ENCODE measurements around the gene PRAMEF18. TPM values are rescaled to one million over a fixed set of nuclear protein-coding genes. Genes with fewer than 3 reads are reported as not detected.
A peak's percentile ranks its signal among the peaks of the same experiment; 100 is the strongest.
"Not testable (repeated sequence)": the region's sequence is repeated elsewhere in the genome, so short reads cannot be mapped to it uniquely, and the experiment has no call there.

PRAMEF18 gene
- total RNA-seq, 1 donor from 2014 or later: not detected

GRCh38 chr1:13228343-13228781 is 2.4 kb upstream of the PRAMEF18 start:
- Mint-ChIP-seq H3K27me3 (ENCODE audit: low read depth) (no peaks in the 10 kb centered on the region), H3K9me3 (peaks cover 55% of the 10 kb centered on the region), H3K4me1 (no peaks in the 10 kb centered on the region), H3K4me3 (no peak overlapping the region), H3K27ac (no peak overlapping the region), H3K36me3 (peaks cover 9% of the 10 kb centered on the region)
- no peak for TF ChIP-seq CTCF (IDR thresholded peaks at IDR 0.05; ENCODE audit: unreplicated experiment)
- DNase-seq (ENCODE audit: low spot score in 2 of 2, unreplicated experiment in 2 of 2): peak in 1 of 2 experiments; percentile 29

GRCh38 chr1:13227271-13228055 is 1.5 kb upstream of the PRAMEF18 start:
- DNase-seq (ENCODE audit: low spot score in 2 of 2, unreplicated experiment in 2 of 2): peak in 1 of 2 experiments; percentile 5
- H3K4me3 Mint-ChIP-seq: not testable (repeated sequence)
- peaks cover 50% of the 10 kb centered on the region for H3K9me3 Mint-ChIP-seq

GRCh38 chr1:13224480-13225060 is 1.4 kb downstream of the PRAMEF18 start:
- peaks cover 6% of the 10 kb centered on the region for H3K36me3 Mint-ChIP-seq
- no peak overlapping the region for H3K4me3 Mint-ChIP-seq
- no peaks in the 10 kb centered on the region for H3K27me3 Mint-ChIP-seq (ENCODE audit: low read depth)
- H3K9me3 Mint-ChIP-seq: peaks cover 30% of the 10 kb centered on the region
- no peak overlapping the region for H3K27ac Mint-ChIP-seq
- peak in 1 of 2 experiments; percentile 16 for DNase-seq (ENCODE audit: low spot score in 2 of 2, unreplicated experiment in 2 of 2)
- H3K4me1 Mint-ChIP-seq: no peaks in the 10 kb centered on the region
- TF ChIP-seq CTCF (IDR thresholded peaks at IDR 0.05; ENCODE audit: unreplicated experiment): no peak

More at GRCh38 chr1:13227271-13228055, 1.5 kb upstream of the PRAMEF18 start:
- not testable (repeated sequence) for H3K27me3 Mint-ChIP-seq (ENCODE audit: low read depth); H3K27ac Mint-ChIP-seq; H3K36me3 Mint-ChIP-seq; H3K4me1 Mint-ChIP-seq

GRCh38 chr1:13222788-13223187 is 3.2 kb downstream of the PRAMEF18 start:
- H3K9me3 Mint-ChIP-seq: peaks cover 18% of the 10 kb centered on the region
- H3K27me3 Mint-ChIP-seq (ENCODE audit: low read depth); H3K27ac Mint-ChIP-seq; H3K4me1 Mint-ChIP-seq; DNase-seq (ENCODE audit: low spot score in 2 of 2, unreplicated experiment in 2 of 2); H3K36me3 Mint-ChIP-seq; H3K4me3 Mint-ChIP-seq: not testable (repeated sequence)

- not testable (repeated sequence) for H3K4me3 Mint-ChIP-seq; DNase-seq (ENCODE audit: low spot score in 2 of 2, unreplicated experiment in 2 of 2); H3K27me3 Mint-ChIP-seq (ENCODE audit: low read depth); H3K9me3 Mint-ChIP-seq; H3K4me1 Mint-ChIP-seq; H3K27ac Mint-ChIP-seq; H3K36me3 Mint-ChIP-seq
Observed at GRCh38 chr1:13219203-13219602, 6.8 kb downstream of the PRAMEF18 start.

GRCh38 chr1:13216619-13217018 is 9.3 kb downstream of the PRAMEF18 start:
- not testable (repeated sequence) for H3K4me1 Mint-ChIP-seq; H3K36me3 Mint-ChIP-seq; H3K27me3 Mint-ChIP-seq (ENCODE audit: low read depth); H3K9me3 Mint-ChIP-seq; H3K4me3 Mint-ChIP-seq; DNase-seq (ENCODE audit: low spot score in 2 of 2, unreplicated experiment in 2 of 2); H3K27ac Mint-ChIP-seq

- not testable (repeated sequence) for H3K27ac Mint-ChIP-seq; H3K9me3 Mint-ChIP-seq; DNase-seq (ENCODE audit: low spot score in 2 of 2, unreplicated experiment in 2 of 2); H3K4me1 Mint-ChIP-seq; H3K4me3 Mint-ChIP-seq; H3K36me3 Mint-ChIP-seq; H3K27me3 Mint-ChIP-seq (ENCODE audit: low read depth)
Observed at GRCh38 chr1:13208712-13209111, 17.2 kb downstream of the PRAMEF18 start.

GRCh38 chr1:13201309-13201708 is 24.6 kb downstream of the PRAMEF18 start, which contains the start of gene PRAMEF13:
Gene PRAMEF13, minus strand, starts transcription at chr1:13201409. Its CDS starts 1,820 bp downstream, at chr1:13199589.
- H3K9me3 Mint-ChIP-seq; H3K27ac Mint-ChIP-seq; DNase-seq (ENCODE audit: low spot score in 2 of 2, unreplicated experiment in 2 of 2); H3K27me3 Mint-ChIP-seq (ENCODE audit: low read depth); H3K4me3 Mint-ChIP-seq; H3K36me3 Mint-ChIP-seq; H3K4me1 Mint-ChIP-seq: not testable (repeated sequence)

Other genes starting within 250 kb of the PRAMEF18 start
- not detected in 3 replicates for gene PRAMEF27, start 169.6 kb downstream of the PRAMEF18 start, total RNA-seq
- not detected in 3 replicates for gene HNRNPCL3, start 165.4 kb downstream of the PRAMEF18 start, total RNA-seq
- not detected in 3 replicates for gene PRAMEF25, start 155.4 kb downstream of the PRAMEF18 start, total RNA-seq
- not detected in 3 replicates for gene HNRNPCL2, start 109.3 kb downstream of the PRAMEF18 start, total RNA-seq
- not detected in 3 replicates for gene PRAMEF26, start 70.1 kb downstream of the PRAMEF18 start, total RNA-seq
- not detected in 3 replicates for gene HNRNPCL4, start 60.5 kb downstream of the PRAMEF18 start, total RNA-seq
- not detected in 3 replicates for gene PRAMEF9, start 54.3 kb downstream of the PRAMEF18 start, total RNA-seq
- gene PRAMEF13, start 24.7 kb downstream of the PRAMEF18 start, total RNA-seq: not detected in 3 replicates
- not detected in 3 replicates for gene PRAMEF5, start 28.0 kb upstream of the PRAMEF18 start, total RNA-seq
- not detected in 3 replicates for gene PRAMEF8, start 59.0 kb upstream of the PRAMEF18 start, total RNA-seq
- not detected in 3 replicates for gene PRAMEF33, start 77.4 kb upstream of the PRAMEF18 start, total RNA-seq
- gene PRAMEF15, start 89.4 kb upstream of the PRAMEF18 start, total RNA-seq: not detected in 3 replicates
- not detected in 3 replicates for gene PRAMEF14, start 121.0 kb upstream of the PRAMEF18 start, total RNA-seq
- gene PRAMEF19, start 145.8 kb upstream of the PRAMEF18 start, total RNA-seq: not detected in 3 replicates
- not detected in 3 replicates for gene PRAMEF17, start 163.5 kb upstream of the PRAMEF18 start, total RNA-seq
- not detected in 3 replicates for gene PRAMEF20, start 184.3 kb upstream of the PRAMEF18 start, total RNA-seq

Measured in mesothelial cell of epicardium (in vitro differentiated cells).